ENCODE measurements around the gene RUNX1.

RUNX1 gene

GRCh38 chr21:35058058-35058457 lies 9.0 kb upstream of the RUNX1 start:
- no peak for DNase-seq

DNA sequence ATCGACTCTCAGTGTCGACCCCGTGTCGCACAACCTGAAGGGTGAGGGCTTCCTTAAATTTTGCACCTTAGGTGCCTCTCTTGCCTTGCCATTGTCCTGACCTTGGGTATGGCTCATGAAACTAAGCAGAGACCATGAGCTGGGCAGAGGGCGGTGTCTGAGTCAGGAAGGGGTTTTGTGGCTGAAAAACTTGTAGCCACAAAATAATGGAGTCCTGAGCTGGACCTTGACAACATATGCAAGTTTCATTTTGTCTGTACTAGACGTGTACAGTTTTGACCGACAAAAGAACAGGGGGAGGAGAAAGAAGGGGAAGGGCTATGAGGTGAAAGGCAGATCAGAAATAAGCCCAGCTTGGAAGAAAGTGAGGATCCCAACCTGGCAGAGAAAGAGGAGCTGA lies 8.3 kb upstream of the RUNX1 start:
- no peak for DNase-seq

- DNase-seq = no peak
Measured at GRCh38 chr21:35053356-35054096, 4.4 kb upstream of the RUNX1 start.

DNA sequence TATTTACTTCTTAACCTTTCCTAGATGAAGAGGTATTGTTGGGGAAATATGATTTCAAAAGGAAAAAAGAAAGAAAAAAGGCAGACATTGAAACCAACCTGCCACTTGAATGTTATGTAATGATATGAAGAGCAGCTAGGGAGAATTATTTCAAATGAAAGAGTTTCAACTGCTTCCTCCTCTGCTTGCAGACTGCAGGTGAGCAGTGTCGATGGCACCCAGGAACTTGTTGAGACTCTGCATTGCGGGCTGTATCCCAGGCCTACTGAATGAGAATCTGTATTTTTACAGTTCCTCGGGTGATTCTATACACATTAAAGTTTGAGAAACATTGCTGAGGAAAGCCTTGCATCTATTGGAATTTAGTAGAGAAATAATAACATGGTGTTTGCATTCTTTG lies 3.7 kb upstream of the RUNX1 start:
- no peak for DNase-seq

DNA sequence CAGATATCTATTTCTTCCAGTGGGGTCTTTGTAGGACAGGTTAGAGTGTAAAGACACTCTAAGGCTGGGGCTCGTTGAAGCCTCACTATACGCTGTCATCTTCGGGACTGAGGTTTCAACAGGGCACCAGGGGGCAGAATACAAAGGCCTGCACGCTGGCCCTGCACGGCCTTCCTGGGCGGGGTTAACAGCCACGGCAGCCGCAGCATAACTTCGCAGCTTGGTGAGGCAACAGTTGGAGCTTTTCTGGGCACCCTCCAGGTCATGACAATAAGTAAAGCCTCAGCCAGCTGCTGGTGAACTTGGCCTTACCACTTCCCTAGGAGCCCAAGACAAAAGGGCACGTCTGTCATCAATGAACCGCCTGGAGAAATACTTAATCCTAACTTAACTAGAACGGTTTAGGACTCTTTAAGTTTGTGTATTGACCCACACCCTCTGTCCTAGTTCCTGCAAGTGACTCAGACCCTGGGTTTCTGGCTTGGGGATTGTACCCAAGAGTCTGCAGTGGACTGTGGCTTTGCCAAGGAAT lies 2.3 kb upstream of the RUNX1 start:
- peak; percentile 88 for DNase-seq

DNA sequence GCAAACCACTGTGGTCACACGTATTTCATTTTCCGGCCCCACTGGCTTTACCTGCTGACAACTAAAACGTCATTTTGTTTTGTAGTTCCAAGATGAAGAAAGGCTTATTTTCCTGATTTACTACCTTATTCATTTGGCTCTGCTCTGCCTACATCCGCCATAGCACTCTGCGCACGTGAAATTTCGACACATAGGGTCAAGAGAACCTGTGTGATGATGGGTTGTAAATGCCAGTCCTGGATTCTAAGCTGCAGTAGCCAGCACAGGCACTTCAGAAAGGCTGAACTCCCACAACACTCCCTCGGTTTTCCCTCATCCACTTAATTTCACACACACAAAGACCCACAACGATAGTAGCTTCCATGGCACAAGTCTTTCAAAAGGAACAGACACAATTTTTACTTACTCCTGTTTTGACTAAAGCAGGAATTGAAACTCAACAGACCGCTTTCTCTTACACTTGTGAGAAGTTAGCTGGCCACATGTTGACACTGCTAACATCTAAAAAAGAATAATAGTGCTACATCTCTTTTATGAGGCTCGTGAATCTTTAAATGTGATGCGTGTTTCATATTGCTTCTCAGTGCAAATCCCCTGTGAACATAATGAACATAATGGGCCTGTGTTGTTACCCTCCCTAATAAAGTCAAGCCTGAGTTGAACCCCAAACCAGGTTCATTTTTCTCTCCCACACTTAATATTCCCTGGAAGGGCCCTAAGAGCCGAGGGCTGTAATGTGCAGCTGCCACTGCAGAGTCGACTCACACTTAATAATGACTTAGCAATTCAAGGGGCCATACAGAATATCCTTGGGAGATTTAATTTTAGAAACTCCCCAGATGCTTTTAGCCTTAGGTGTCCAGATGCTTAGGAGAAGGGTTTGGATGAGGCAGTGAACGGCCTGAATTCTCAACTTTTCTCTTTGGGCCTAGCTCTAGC lies 1.5 kb upstream of the RUNX1 start:
- peak; percentile 12 for DNase-seq

- DNase-seq = peak; percentile 39
Measured at GRCh38 chr21:35048183-35048601, 910 bp downstream of the RUNX1 start.

DNA sequence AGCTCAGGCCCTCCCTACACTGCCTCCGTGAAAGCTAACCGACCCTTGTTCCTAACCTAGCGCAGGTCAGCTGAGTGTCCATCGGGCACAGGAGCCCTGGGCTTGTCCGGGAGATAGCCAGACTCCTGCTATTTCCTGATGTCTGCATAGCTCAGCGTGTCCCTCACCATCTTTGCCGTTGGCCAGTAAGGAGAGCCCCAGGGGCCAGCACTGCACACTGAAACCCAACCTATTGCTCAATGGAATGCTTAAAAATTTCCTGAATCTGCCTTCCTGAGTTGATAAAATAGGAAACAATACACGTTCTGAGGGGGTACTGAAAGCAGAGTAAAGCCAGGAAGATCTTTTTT lies 2.2 kb downstream of the RUNX1 start:
- DNase-seq = no peak

DNA sequence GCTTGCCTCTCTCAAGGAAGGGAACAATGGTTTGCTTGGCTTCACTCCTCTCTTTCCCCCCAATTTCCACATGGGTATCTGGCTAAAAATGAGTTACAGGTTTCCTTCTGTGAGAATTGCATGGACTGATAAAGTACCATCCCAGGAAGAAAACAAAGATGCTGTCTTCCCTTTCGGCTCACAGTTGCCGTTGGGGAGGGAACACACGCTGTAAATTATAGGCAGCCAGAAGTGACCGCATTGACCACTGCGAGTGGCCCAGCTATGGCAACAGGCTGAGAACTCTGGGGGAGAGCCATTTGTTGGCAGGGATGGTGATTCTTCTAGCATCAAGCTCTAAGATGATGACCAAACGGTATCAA lies 2.9 kb downstream of the RUNX1 start:
- DNase-seq = peak; percentile 25

- DNase-seq = peak; percentile 71
Measured at GRCh38 chr21:35045542-35046262, 3.4 kb downstream of the RUNX1 start.

GRCh38 chr21:35044770-35045541 lies 4.1 kb downstream of the RUNX1 start:
- DNase-seq = peak; percentile 21

GRCh38 chr21:35044128-35044527 lies 5.0 kb downstream of the RUNX1 start:
- no peak for DNase-seq

DNA sequence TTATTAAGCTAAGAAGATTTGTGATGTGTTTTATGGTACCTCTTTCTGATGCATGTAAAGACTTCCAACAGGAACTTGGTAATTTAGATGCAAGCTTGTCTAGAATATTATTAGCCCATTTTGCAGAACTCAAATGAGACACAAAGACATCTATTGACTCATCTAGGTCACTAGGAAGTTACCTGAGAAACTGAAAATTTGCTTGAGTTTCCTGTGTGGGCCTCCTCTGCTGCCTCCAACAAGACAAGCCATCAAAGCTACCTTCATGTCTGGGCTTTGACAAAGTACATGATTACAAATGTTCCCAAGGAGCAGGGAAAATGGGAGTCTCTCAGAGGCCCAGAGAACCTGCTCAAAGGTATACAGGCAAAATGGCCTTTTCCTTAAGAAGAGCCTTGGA lies 5.6 kb downstream of the RUNX1 start:
- peak; percentile 56 for DNase-seq

GRCh38 chr21:35042836-35043235 lies 6.3 kb downstream of the RUNX1 start:
- DNase-seq = no peak

DNA sequence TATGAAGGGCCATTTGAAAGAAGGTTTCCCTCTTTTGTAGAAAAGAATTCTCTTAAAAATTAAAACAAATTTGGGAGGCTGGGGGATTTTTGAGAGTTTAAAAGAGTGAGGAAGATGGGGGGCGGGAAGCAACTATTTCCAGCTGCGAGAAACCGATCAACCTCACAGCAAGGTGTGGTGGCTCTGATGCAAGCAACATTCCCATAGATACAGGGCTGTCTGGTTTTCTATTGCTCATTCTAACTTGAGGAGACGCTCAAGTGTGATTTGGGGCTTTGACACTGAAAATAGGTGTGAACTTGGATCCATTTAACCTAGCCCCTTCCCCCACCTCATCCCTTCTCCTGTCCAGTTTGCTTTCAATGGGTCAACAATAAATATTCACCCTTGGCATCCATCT lies 7.2 kb downstream of the RUNX1 start:
- no peak for DNase-seq

- DNase-seq = no peak
Measured at GRCh38 chr21:35041122-35041521, 8.0 kb downstream of the RUNX1 start.

GRCh38 chr21:35039595-35040289 lies 9.4 kb downstream of the RUNX1 start:
- DNase-seq = no peak

- DNase-seq = no peak
Measured at GRCh38 chr21:35038772-35039319, 10.3 kb downstream of the RUNX1 start.

GRCh38 chr21:35037384-35037765 lies 11.7 kb downstream of the RUNX1 start:
- peak; percentile 25 for DNase-seq

- DNase-seq = peak; percentile 22
Measured at GRCh38 chr21:35036465-35037383, 12.4 kb downstream of the RUNX1 start.
